Glutamatergic neuron (in vitro differentiated cells): Measurements from ENCODE around the gene DNAJA3. TPM values are rescaled to one million over a fixed set of nuclear protein-coding genes. Genes with fewer than 3 reads are reported as not detected.

Experiments
- DNase-seq: peaks from one replicate; pipeline ENCODE4 v3.0.0; 2022
- H3K27ac Mint-ChIP-seq: one replicate; pipeline ENCODE4 v1.8.0; 2020; ENCODE audit warnings: mild to moderate bottlenecking, mixed read lengths, inconsistent platforms; ENCODE audit not compliant: unreplicated experiment
- H3K27me3 Mint-ChIP-seq: one replicate; pipeline ENCODE4 v1.8.0; 2020; ENCODE audit warnings: mild to moderate bottlenecking, moderate library complexity, mixed read lengths, inconsistent platforms; ENCODE audit not compliant: unreplicated experiment
- H3K36me3 Mint-ChIP-seq: one replicate; pipeline ENCODE4 v1.8.0; 2020; ENCODE audit warnings: mild to moderate bottlenecking, mixed read lengths, inconsistent platforms; ENCODE audit not compliant: unreplicated experiment
- H3K4me1 Mint-ChIP-seq: one replicate; pipeline ENCODE4 v1.8.0; 2020; ENCODE audit warnings: mild to moderate bottlenecking, low read depth, mixed read lengths, inconsistent platforms; ENCODE audit not compliant: unreplicated experiment
- H3K4me3 Mint-ChIP-seq: one replicate; pipeline ENCODE4 v1.8.0; 2020; ENCODE audit warnings: mild to moderate bottlenecking, mixed read lengths, inconsistent platforms; ENCODE audit not compliant: unreplicated experiment
- H3K9me3 Mint-ChIP-seq: one replicate; pipeline ENCODE4 v1.8.0; 2020; ENCODE audit warnings: mild to moderate bottlenecking, moderate library complexity, mixed read lengths, inconsistent platforms; ENCODE audit not compliant: unreplicated experiment
- total RNA-seq: library from RNA; stranded (reverse); fragmentation: NEBNext Ultra II Directional; extraction: Animal tissue kit (Norgen Biotek cat#: 25700); gene quantifications from one replicate; pipeline ENCODE4 v1.2.1, GENCODE V29; 2021; ENCODE audit not compliant: unreplicated experiment
- TF ChIP-seq, protein P1 (sequence below): fragments of 200-600 bp; sonication (generic); IDR thresholded peaks from one replicate; pipeline ENCODE4 v1.5.0; 2021; ENCODE audit not compliant: partially characterized antibody, unreplicated experiment

DNAJA3 gene
- total RNA-seq, 1 donor from 2014 or later, result 32.6 TPM

DNA sequence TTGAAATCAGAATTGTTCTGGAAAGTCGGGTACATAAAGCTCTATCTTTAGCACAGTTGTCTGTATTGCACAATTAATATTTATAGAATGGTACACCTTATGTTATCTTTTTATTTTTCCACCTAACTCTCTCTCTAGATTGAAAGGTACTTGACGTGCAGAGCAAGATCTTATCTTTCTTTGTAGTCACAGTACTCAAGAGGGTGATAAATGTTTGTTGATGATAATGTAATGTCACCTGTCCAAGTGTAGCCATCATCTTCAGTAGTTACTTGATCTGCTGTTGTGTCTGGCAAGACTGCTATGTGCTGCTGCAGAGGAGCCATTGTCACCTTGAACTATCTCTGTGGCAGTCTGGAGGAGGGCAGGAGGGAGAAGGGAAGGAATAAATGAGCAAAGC lies 55.9 kb downstream of the DNAJA3 start:
- H3K9me3 Mint-ChIP-seq, result peaks cover 3% of the 10 kb centered on the region
- H3K4me3 Mint-ChIP-seq, result no peak overlapping the region
- no peaks in the 10 kb centered on the region for H3K36me3 Mint-ChIP-seq
- TF ChIP-seq, protein P1, sequence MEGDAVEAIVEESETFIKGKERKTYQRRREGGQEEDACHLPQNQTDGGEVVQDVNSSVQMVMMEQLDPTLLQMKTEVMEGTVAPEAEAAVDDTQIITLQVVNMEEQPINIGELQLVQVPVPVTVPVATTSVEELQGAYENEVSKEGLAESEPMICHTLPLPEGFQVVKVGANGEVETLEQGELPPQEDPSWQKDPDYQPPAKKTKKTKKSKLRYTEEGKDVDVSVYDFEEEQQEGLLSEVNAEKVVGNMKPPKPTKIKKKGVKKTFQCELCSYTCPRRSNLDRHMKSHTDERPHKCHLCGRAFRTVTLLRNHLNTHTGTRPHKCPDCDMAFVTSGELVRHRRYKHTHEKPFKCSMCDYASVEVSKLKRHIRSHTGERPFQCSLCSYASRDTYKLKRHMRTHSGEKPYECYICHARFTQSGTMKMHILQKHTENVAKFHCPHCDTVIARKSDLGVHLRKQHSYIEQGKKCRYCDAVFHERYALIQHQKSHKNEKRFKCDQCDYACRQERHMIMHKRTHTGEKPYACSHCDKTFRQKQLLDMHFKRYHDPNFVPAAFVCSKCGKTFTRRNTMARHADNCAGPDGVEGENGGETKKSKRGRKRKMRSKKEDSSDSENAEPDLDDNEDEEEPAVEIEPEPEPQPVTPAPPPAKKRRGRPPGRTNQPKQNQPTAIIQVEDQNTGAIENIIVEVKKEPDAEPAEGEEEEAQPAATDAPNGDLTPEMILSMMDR, result no peak
- DNase-seq, result no peak
- H3K27me3 Mint-ChIP-seq, result peaks cover 3% of the 10 kb centered on the region
- H3K4me1 Mint-ChIP-seq, result peaks cover 15% of the 10 kb centered on the region
- H3K27ac Mint-ChIP-seq, result no peak overlapping the region

- H3K27ac Mint-ChIP-seq, result no peak overlapping the region
These were observed 56.3 kb downstream of the DNAJA3 start for GRCh38 chr16:4481963-4482362.

DNA sequence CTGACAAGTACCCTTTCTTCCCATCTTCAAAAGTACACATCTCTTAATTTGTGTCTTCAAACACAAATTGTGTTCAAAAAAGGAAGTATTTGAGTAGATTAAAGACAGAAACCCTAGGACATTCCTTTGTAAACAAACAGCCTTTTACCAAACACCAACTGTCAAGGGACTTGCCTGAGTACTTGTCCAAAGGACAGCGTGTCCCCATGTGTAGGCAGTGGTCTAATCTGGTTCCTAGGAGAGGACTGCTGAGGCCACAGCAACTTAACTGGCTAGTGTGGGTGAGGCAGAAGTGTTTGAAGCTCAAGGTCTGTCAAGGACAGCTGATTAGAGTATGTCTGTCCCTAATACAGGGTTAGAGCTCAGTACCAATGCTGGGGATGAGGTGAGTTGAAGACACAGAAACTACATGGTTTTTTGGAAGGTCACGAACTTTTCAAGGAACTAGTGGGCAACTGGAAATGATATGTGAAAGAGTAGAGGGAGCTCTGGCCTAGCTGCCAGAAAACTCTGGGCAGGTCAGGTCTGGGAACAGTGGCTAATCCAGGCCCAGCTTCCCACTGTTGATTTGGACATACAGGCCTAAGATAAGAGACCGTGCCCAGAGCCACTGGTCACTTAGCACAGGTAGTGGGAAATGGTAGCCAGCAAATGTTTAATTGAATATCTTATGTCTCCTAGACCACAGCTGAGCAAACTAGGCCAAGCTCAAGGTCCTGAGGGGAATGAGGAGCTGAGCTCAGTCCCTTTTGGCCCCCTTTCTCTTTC lies 60.6 kb downstream of the DNAJA3 start:
- Mint-ChIP-seq H3K36me3 (no peaks in the 10 kb centered on the region), H3K4me1 (peaks cover 15% of the 10 kb centered on the region), H3K27me3 (peaks cover 5% of the 10 kb centered on the region), H3K9me3 (peaks cover 3% of the 10 kb centered on the region), H3K27ac (no peak overlapping the region), H3K4me3 (no peak overlapping the region)
- TF ChIP-seq, protein P1, result no peak
- DNase-seq, result no peak

More at GRCh38 chr16:4481963-4482362, 56.3 kb downstream of the DNAJA3 start:
- Mint-ChIP-seq H3K4me3 (peak overlapping the region; percentile 34), H3K27me3 (peaks cover 3% of the 10 kb centered on the region), H3K9me3 (peaks cover 3% of the 10 kb centered on the region), H3K36me3 (no peaks in the 10 kb centered on the region), H3K4me1 (peaks cover 15% of the 10 kb centered on the region)
- DNase-seq, result no peak
- TF ChIP-seq, protein P1, result no peak

GRCh38 chr16:4487955-4488498 lies 62.4 kb downstream of the DNAJA3 start:
- Mint-ChIP-seq H3K4me3 (no peak overlapping the region), H3K4me1 (peaks cover 3% of the 10 kb centered on the region), H3K27ac (no peak overlapping the region), H3K36me3 (no peaks in the 10 kb centered on the region), H3K27me3 (peaks cover 6% of the 10 kb centered on the region), H3K9me3 (peaks cover 3% of the 10 kb centered on the region)
- no peak for DNase-seq
- TF ChIP-seq, protein P1, result no peak

- Mint-ChIP-seq H3K4me1 (no peaks in the 10 kb centered on the region), H3K27me3 (peaks cover 7% of the 10 kb centered on the region), H3K27ac (no peak overlapping the region), H3K4me3 (no peak overlapping the region), H3K36me3 (peaks cover 5% of the 10 kb centered on the region), H3K9me3 (peaks cover 3% of the 10 kb centered on the region)
- DNase-seq, result no peak
- TF ChIP-seq, protein P1, result no peak
These were observed 62.9 kb downstream of the DNAJA3 start for GRCh38 chr16:4488499-4488967.
